SH-SY5Y (cell line): ENCODE data around the gene COX5A.

Experiments
- GATA2 ChIP-seq: IDR thresholded peaks from 2 replicates; pipeline ENCODE4 v1.6.1; 2011; ENCODE audit warnings: mild to moderate bottlenecking, low read depth, low read length
- GATA3 ChIP-seq: IDR thresholded peaks from 2 replicates; pipeline ENCODE4 v1.6.1; 2011; ENCODE audit warnings: low read depth, mild to moderate bottlenecking, low read length, moderate library complexity

GRCh38 chr15:74963213-74963612 is 25.3 kb upstream of the COX5A start:
- TF ChIP-seq GATA2 (no peak), GATA3 (no peak)
